ENCODE data around the gene CTSD. TPM values are rescaled to one million over a fixed set of nuclear protein-coding genes. Genes with fewer than 3 reads are reported as not detected.

The CTSD gene
- total RNA-seq, 1 experiment from 2014 or later: 26.1 TPM

- no peaks in the 10 kb centered on the region for H3K27me3 ChIP-seq (ENCODE audit: low read length)
- DNase-seq: no peak
- H3K9ac ChIP-seq (ENCODE audit: low read length): no peak overlapping the region; the same call in 1 of the 2 replicates
- peaks cover 16% of the 10 kb centered on the region for H3K4me1 ChIP-seq (ENCODE audit: low read length)
- H4K20me1 ChIP-seq (ENCODE audit: insufficient read depth, low read depth, low read length): no peaks in the 10 kb centered on the region
- no peaks in the 10 kb centered on the region for H3K9me2 ChIP-seq (replicated peaks; ENCODE audit: insufficient read depth, low read length)
- H3K79me2 ChIP-seq (ENCODE audit: low read length): peaks cover 9% of the 10 kb centered on the region
- H3K36me3 ChIP-seq (ENCODE audit: insufficient read depth, low read length): no peaks in the 10 kb centered on the region
- H3K27ac ChIP-seq (ENCODE audit: low read length): no peak overlapping the region
- H3K4me3 ChIP-seq (ENCODE audit: low read length): no peak overlapping the region
- H3K9me3 ChIP-seq (ENCODE audit: low read length): no peaks in the 10 kb centered on the region
- no peak overlapping the region for H3K4me2 ChIP-seq (ENCODE audit: low read depth, low read length, poor library complexity, severe bottlenecking)
- no peak overlapping the region for H2AFZ ChIP-seq (ENCODE audit: low read length)
Measured at GRCh38 chr11:1761857-1762536, 1.7 kb downstream of the CTSD start.

- peaks cover 9% of the 10 kb centered on the region for H3K79me2 ChIP-seq (ENCODE audit: low read length)
- no peak overlapping the region for H3K27ac ChIP-seq (ENCODE audit: low read length)
- H3K4me2 ChIP-seq (ENCODE audit: low read depth, low read length, poor library complexity, severe bottlenecking): no peak overlapping the region
- H3K4me1 ChIP-seq (ENCODE audit: low read length): peaks cover 16% of the 10 kb centered on the region
- H3K27me3 ChIP-seq (ENCODE audit: low read length): no peaks in the 10 kb centered on the region
- no peak overlapping the region for H3K4me3 ChIP-seq (ENCODE audit: low read length)
- H3K9me2 ChIP-seq (replicated peaks; ENCODE audit: insufficient read depth, low read length): no peaks in the 10 kb centered on the region
- H3K36me3 ChIP-seq (ENCODE audit: insufficient read depth, low read length): no peaks in the 10 kb centered on the region
- H2AFZ ChIP-seq (ENCODE audit: low read length): no peak overlapping the region
- no peaks in the 10 kb centered on the region for H4K20me1 ChIP-seq (ENCODE audit: insufficient read depth, low read depth, low read length)
- no peak overlapping the region for H3K9ac ChIP-seq (ENCODE audit: low read length)
- H3K9me3 ChIP-seq (ENCODE audit: low read length): no peaks in the 10 kb centered on the region
- no peak for DNase-seq
Measured at GRCh38 chr11:1761110-1761856, 2.4 kb downstream of the CTSD start.

DNA sequence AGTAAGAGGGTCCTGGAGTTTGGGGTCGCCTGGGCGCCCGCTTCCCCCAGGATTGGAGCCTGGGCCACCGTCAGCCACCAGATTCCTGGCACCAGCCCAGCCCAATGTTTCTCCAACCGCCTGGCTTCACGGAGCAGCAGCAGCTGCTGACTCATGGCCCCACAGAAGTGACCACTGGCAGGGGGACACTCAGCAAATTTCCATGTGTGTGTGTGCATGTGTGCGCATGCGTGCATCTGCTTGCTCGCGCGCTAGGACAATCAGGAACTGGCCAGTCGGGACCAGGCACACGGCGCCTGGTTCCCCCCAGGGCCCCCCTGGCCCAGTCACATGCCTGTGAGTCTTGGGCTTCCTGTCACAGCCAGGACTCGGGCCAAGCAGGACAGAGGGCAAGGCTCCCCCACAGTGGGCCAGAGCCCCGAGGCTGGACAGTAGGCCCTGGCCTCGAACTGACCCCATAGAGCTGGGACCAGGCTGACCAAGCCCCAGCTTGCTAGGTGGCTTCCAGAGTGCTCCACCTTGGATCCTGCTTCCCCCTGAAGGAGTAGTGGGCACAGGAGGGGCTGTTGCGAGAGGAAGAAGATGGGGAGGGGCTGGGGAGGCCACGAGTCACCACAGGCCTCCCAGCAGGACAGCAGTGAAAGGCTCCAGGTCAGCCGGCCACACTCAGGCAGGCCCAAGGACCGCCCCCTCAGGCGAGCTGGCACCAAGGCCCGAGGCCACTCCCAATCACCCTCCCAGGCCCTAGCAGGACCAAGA lies 3.2 kb downstream of the CTSD start:
- no peaks in the 10 kb centered on the region for H3K9me2 ChIP-seq (replicated peaks; ENCODE audit: insufficient read depth, low read length)
- H3K9me3 ChIP-seq (ENCODE audit: low read length): no peaks in the 10 kb centered on the region
- no peak overlapping the region for H3K4me3 ChIP-seq (ENCODE audit: low read length)
- H3K27me3 ChIP-seq (ENCODE audit: low read length): no peaks in the 10 kb centered on the region
- no peak for DNase-seq
- H3K9ac ChIP-seq (ENCODE audit: low read length): no peak overlapping the region
- H3K27ac ChIP-seq (ENCODE audit: low read length): no peak overlapping the region
- no peaks in the 10 kb centered on the region for H4K20me1 ChIP-seq (ENCODE audit: insufficient read depth, low read depth, low read length)
- no peak overlapping the region for H2AFZ ChIP-seq (ENCODE audit: low read length)
- no peaks in the 10 kb centered on the region for H3K36me3 ChIP-seq (ENCODE audit: insufficient read depth, low read length)
- H3K79me2 ChIP-seq (ENCODE audit: low read length): peaks cover 9% of the 10 kb centered on the region
- H3K4me1 ChIP-seq (ENCODE audit: low read length): peaks cover 16% of the 10 kb centered on the region
- no peak overlapping the region for H3K4me2 ChIP-seq (ENCODE audit: low read depth, low read length, poor library complexity, severe bottlenecking)

DNA sequence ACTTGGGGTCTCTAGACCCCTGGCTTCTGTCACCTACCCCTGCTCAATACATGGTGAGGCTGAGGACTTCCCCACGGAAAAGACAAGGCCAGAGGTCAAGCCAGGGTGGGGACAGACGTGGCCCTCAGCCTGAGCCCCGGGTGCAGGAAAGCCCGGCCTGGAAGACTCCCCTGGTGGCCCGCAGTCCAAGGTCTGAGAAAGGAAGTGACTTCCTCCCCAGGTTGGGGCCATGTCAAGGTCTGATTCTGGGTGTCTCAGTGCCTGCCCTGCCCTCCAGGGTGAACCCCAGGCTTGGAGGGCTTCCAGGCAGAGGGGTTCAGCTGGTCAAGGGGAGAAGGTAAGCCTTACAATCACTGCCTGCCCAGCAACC lies 3.9 kb downstream of the CTSD start:
- H3K9me2 ChIP-seq (replicated peaks; ENCODE audit: insufficient read depth, low read length): no peaks in the 10 kb centered on the region
- no peak overlapping the region for H2AFZ ChIP-seq (ENCODE audit: low read length)
- peaks cover 16% of the 10 kb centered on the region for H3K4me1 ChIP-seq (ENCODE audit: low read length)
- H3K79me2 ChIP-seq (ENCODE audit: low read length): peaks cover 9% of the 10 kb centered on the region
- no peak overlapping the region for H3K4me2 ChIP-seq (ENCODE audit: low read depth, low read length, poor library complexity, severe bottlenecking)
- H3K27ac ChIP-seq (ENCODE audit: low read length): no peak overlapping the region
- H3K4me3 ChIP-seq (ENCODE audit: low read length): no peak overlapping the region
- no peak overlapping the region for H3K9ac ChIP-seq (ENCODE audit: low read length)
- DNase-seq: no peak
- no peaks in the 10 kb centered on the region for H4K20me1 ChIP-seq (ENCODE audit: insufficient read depth, low read depth, low read length)
- H3K36me3 ChIP-seq (ENCODE audit: insufficient read depth, low read length): no peaks in the 10 kb centered on the region
- no peaks in the 10 kb centered on the region for H3K27me3 ChIP-seq (ENCODE audit: low read length)
- no peaks in the 10 kb centered on the region for H3K9me3 ChIP-seq (ENCODE audit: low read length)

DNA sequence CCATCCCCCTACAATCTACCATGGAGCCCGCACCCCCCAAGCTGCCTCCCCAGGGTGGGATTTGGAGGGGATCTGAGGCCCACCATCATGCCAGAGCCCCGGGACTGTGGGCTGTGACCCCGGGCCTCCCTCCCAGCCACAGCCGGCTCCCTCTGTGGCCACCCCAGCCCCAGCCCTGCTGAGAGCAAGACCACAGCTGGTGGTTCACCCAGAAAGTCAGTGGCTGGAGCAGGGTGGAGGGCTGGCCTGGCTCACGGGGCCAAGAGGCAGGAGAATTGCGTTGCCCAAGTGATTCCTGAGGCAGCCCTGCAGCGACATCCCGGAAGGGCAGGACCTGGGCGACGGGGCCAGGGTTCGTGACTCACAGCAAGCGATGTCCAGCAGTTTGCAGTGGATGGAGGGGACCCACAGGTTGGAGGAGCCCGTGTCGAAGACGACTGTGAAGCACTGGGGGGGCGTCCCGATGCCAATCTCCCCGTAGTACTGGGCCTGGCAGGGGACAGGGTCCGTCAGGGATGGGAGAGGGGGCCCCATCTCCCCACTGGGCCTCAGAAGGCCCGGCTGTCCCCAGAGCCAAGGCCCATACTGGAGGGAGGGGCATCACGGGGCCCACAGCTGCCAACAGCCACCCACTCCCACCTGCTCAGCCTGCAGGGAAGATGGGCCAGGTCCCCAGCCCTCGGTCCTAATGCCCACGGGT lies 4.4 kb downstream of the CTSD start:
- Histone ChIP-seq H3K4me2 (ENCODE audit: low read depth, low read length, poor library complexity, severe bottlenecking) (no peak overlapping the region), H2AFZ (ENCODE audit: low read length) (no peak overlapping the region), H3K4me3 (ENCODE audit: low read length) (no peak overlapping the region), H3K27me3 (ENCODE audit: low read length) (no peaks in the 10 kb centered on the region), H3K9me3 (ENCODE audit: low read length) (no peaks in the 10 kb centered on the region), H3K79me2 (ENCODE audit: low read length) (peaks cover 9% of the 10 kb centered on the region), H3K36me3 (ENCODE audit: insufficient read depth, low read length) (no peaks in the 10 kb centered on the region), H4K20me1 (ENCODE audit: insufficient read depth, low read depth, low read length) (no peaks in the 10 kb centered on the region), H3K9ac (ENCODE audit: low read length) (no peak overlapping the region), H3K9me2 (replicated peaks; ENCODE audit: insufficient read depth, low read length) (no peaks in the 10 kb centered on the region), H3K27ac (ENCODE audit: low read length) (no peak overlapping the region), H3K4me1 (ENCODE audit: low read length) (peaks cover 15% of the 10 kb centered on the region)
- DNase-seq: no peak

- Histone ChIP-seq H3K4me3 (ENCODE audit: low read length) (no peak overlapping the region), H2AFZ (ENCODE audit: low read length) (no peak overlapping the region), H3K27me3 (ENCODE audit: low read length) (no peaks in the 10 kb centered on the region), H3K27ac (ENCODE audit: low read length) (no peak overlapping the region), H3K9me2 (replicated peaks; ENCODE audit: insufficient read depth, low read length) (no peaks in the 10 kb centered on the region), H3K4me1 (ENCODE audit: low read length) (peaks cover 12% of the 10 kb centered on the region), H3K9me3 (ENCODE audit: low read length) (no peaks in the 10 kb centered on the region), H3K79me2 (ENCODE audit: low read length) (peaks cover 9% of the 10 kb centered on the region), H3K4me2 (ENCODE audit: low read depth, low read length, poor library complexity, severe bottlenecking) (no peak overlapping the region), H4K20me1 (ENCODE audit: insufficient read depth, low read depth, low read length) (no peaks in the 10 kb centered on the region), H3K9ac (ENCODE audit: low read length) (no peak overlapping the region), H3K36me3 (ENCODE audit: insufficient read depth, low read length) (no peaks in the 10 kb centered on the region)
- no peak for DNase-seq
Measured at GRCh38 chr11:1758611-1759150, 5.0 kb downstream of the CTSD start.

GRCh38 chr11:1757861-1758610 lies 5.7 kb downstream of the CTSD start:
- Histone ChIP-seq H3K79me2 (ENCODE audit: low read length) (peaks cover 4% of the 10 kb centered on the region; the same call in 1 of the 2 replicates), H3K4me3 (ENCODE audit: low read length) (no peak overlapping the region), H3K4me1 (ENCODE audit: low read length) (peaks cover 7% of the 10 kb centered on the region), H3K9me3 (ENCODE audit: low read length) (no peaks in the 10 kb centered on the region), H3K9ac (ENCODE audit: low read length) (no peak overlapping the region), H4K20me1 (ENCODE audit: insufficient read depth, low read depth, low read length) (no peaks in the 10 kb centered on the region), H3K27ac (ENCODE audit: low read length) (no peak overlapping the region), H3K36me3 (ENCODE audit: insufficient read depth, low read length) (no peaks in the 10 kb centered on the region), H3K4me2 (ENCODE audit: low read depth, low read length, poor library complexity, severe bottlenecking) (no peak overlapping the region), H2AFZ (ENCODE audit: low read length) (no peak overlapping the region), H3K27me3 (ENCODE audit: low read length) (no peaks in the 10 kb centered on the region), H3K9me2 (replicated peaks; ENCODE audit: insufficient read depth, low read length) (no peaks in the 10 kb centered on the region)
- no peak for DNase-seq

Measured in Karpas-422 (cell line).